ENCODE data around the gene SPINT2.
A peak's percentile ranks its signal among the peaks of the same experiment; 100 is the strongest.
"Not testable (repeated sequence)": the region's sequence is repeated elsewhere in the genome, so short reads cannot be mapped to it uniquely, and the experiment has no call there.

Gene SPINT2

GRCh38 chr19:38321646-38322196 lies 57.3 kb downstream of the SPINT2 start:
- DNase-seq (ENCODE audit: low read depth): no peak

GRCh38 chr19:38323291-38323690 lies 58.9 kb downstream of the SPINT2 start:
- DNase-seq (ENCODE audit: low read depth): no peak

GRCh38 chr19:38324431-38324830 lies 60.1 kb downstream of the SPINT2 start:
- DNase-seq (ENCODE audit: low read depth): no peak

GRCh38 chr19:38326591-38326990 lies 62.2 kb downstream of the SPINT2 start:
- no peak for DNase-seq (ENCODE audit: low read depth)

- no peak for DNase-seq (ENCODE audit: low read depth)
Measured at GRCh38 chr19:38329651-38330050, 65.3 kb downstream of the SPINT2 start.

DNA sequence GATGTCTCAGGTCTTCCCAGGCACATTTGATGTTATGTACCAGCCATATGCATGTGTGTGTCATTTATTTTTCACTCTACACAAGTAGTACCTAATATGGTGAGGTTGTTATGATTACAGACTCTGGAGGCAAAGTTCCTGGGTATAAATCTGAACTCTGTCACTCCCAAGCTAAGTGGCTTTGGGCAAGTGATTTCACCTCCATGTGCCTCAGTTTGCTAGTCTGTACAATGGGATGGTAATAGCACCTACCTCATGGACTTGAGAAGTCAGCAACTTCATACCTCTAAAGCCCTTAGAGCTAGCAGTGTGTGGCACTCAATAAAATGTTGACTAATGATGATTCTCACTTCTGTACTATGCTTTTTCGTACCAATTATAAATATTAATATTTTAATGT lies 67.4 kb downstream of the SPINT2 start:
- DNase-seq (ENCODE audit: low read depth): no peak

GRCh38 chr19:38333245-38333644 lies 68.9 kb downstream of the SPINT2 start:
- DNase-seq (ENCODE audit: low read depth): no peak

GRCh38 chr19:38335949-38336637 lies 71.7 kb downstream of the SPINT2 start:
- peak; percentile 95 for DNase-seq (ENCODE audit: low read depth)

DNA sequence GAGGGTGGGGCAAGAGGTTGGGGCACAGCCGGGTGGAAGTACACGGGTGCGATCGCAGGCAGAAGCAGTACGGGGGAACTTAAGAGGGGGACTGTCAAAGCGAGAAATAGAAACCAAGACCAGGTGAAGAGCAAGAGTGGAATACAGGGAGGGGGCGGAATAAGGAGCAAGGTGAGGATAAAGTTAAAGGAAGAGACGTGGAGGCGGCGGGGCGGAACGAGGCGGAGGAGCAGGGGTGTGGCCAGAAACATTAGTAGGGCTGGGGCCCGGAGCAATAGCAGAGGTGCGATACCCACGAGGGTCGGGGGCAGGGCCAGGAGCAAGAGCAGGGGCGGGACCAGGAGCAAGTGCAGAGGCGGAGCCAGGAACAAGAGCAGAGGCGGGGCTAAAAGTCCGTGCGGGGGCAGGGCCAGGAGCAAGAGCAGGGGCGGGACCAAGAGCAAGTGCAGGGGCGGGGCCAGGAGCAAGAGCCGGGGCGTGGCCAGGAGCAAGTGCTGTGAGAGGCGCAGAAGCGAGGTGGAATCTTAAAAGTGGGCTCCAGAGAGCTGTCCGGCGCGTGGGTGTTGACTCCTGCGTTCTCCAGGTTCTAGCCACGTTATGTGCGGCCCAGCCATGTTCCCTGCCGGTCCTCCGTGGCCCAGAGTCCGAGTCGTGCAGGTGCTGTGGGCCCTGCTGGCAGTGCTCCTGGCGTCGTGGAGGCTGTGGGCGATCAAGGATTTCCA lies 72.4 kb downstream of the SPINT2 start:
- DNase-seq (ENCODE audit: low read depth): peak; percentile 93

DNA sequence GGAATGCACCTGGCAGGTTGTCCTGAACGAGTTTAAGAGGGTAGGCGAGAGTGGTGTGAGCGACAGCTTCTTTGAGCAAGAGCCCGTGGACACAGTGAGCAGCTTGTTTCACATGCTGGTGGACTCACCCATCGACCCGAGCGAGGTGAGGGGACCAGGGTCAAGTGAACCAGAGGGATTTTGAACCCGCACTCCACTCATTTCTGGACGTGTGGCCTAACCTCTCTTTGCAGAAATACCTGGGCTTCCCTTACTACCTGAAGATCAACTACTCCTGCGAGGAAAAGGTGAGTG lies 72.9 kb downstream of the SPINT2 start:
- no peak for DNase-seq (ENCODE audit: low read depth)

DNA sequence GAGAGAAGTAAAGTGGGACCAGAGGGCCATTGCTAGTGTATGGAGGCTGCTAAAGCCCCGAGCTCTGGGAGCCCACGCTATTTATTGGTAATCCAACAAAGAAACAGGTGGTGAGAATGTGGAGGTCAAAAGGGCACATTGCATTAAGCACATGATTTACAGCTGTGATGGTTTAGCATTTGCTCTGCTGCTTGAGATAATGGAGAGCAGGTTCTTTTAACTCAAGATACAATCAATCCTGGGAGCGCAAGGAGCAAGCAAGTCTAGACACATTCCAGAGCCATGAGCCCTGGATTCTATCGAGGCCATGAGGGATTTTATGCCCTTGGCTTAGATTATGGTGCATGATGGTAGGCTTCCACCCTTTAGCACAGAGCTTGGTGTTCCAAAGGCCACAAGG lies 74.6 kb downstream of the SPINT2 start:
- DNase-seq (ENCODE audit: low read depth): not testable (repeated sequence)

- no peak for DNase-seq (ENCODE audit: low read depth)
Measured at GRCh38 chr19:38340927-38341326, 76.6 kb downstream of the SPINT2 start.

Data from activated T-cell treated with anti-CD3 and anti-CD28 coated beads for 24 hours (primary cell).